Right lobe of liver (tissue), 6 donors: ENCODE data around the gene ZKSCAN2. TPM values are rescaled to one million over a fixed set of nuclear protein-coding genes. Genes with fewer than 3 reads are reported as not detected.

Experiments used
- ATAC-seq, 4 donors: fragments of 200-7000 bp; cut with Tn5 transposase; one replicate each; pipeline ENCODE4 v1.9.1; 2020; ENCODE audit warnings: mild to moderate bottlenecking in 4 of 4, moderate library complexity in 4 of 4
- DNase-seq, 3 donors: peaks; one replicate each; pipeline ENCODE4 v3.0.0-alpha.2; 2020
- H3K27ac ChIP-seq, 3 donors: fragments of 200-600 bp; one replicate each; pipeline ENCODE4 v1.8.0; 2022
- H3K27me3 ChIP-seq, 2 donors: fragments of 200-600 bp; one replicate each; pipeline ENCODE4 v1.8.0; 2022
- H3K36me3 ChIP-seq, 4 donors: fragments of 200-600 bp; sonication (generic) in 1 of 4; one replicate each; pipeline versions ENCODE4 v1.5.1 to v1.8.0; 2017 to 2022; ENCODE audit warnings: control low read depth in 1 of 4
- H3K4me1 ChIP-seq, 4 donors: fragments of 200-600 bp; sonication (generic) in 1 of 4; one replicate each; pipeline versions ENCODE4 v1.5.1 to v1.8.0; 2017 to 2022; ENCODE audit warnings: control low read depth in 1 of 4
- H3K4me3 ChIP-seq, 3 donors: fragments of 200-600 bp; one replicate each; pipeline ENCODE4 v1.8.0; 2022
- H3K9me3 ChIP-seq, 4 donors: fragments of 200-600 bp; sonication (generic) in 1 of 4; one replicate each; pipeline versions ENCODE4 v1.5.1 to v1.8.0; 2017 to 2022; ENCODE audit warnings: control low read depth in 1 of 4
- CTCF ChIP-seq, 4 donors: fragments of 200-600 bp in 3 of 4; fragments of 450-650 bp in 1 of 4; IDR thresholded peaks; one replicate each; pipeline versions ENCODE4 v1.5.1 to v1.8.0; 2016 to 2022; ENCODE audit warnings: antibody characterized with exemption in 4 of 4, mild to moderate bottlenecking in 2 of 4
- POLR2A ChIP-seq: fragments of 450-650 bp; IDR thresholded peaks from one replicate; pipeline ENCODE4 v1.6.1; 2017; ENCODE audit warnings: antibody characterized with exemption, mild to moderate bottlenecking
- WGBS: methylation state at CpG from one replicate; pipeline ENCODE4 v1.1.6; 2018; ENCODE audit warnings: low coverage, low lambda C conversion rate; ENCODE audit not compliant: insufficient coverage; ENCODE audit errors: missing lambda C conversion rate; 5-methylcytosine and 5-hydroxymethylcytosine counted together
- intact Hi-C, 2 donors: fragments of 100-400 bp; cut with DNase I; formaldehyde crosslinking; loops; one replicate each; pipeline versions ENCODE4 v1.11.2 to v1.14.1; 2022
- total RNA-seq, 6 experiments: library from RNA; depleted of rRNA in 2 of 6; stranded (reverse); fragments of >200 nt in 2 of 6; fragmentation: NEBNext Ultra II Directional in 3 of 6; extraction: Animal tissue kit (Norgen Biotek cat#: 25700) in 3 of 6; gene quantifications; one replicate each; pipeline versions ENCODE4 v1.1.0 to v1.2.4, GENCODE V29; 2016 to 2023
- donor health status: DM: no; HTN: yes; CAD: no.
- donor health status: DM: no; HTN: no; CAD: no.
- donor health status: DM: no; HTN: no; CAD: no.
- donor health status: DM: no; HTN: yes; CAD: no.
- donor health status: DM: no; HTN: yes; CAD: no.

The ZKSCAN2 gene
- total RNA-seq, 6 experiments from 2014 or later, result 2.2 to 2.7 (median 2.2) TPM

GRCh38 chr16:25235991-25236390 lies 21.7 kb downstream of the ZKSCAN2 start:
- no peak for ATAC-seq
- DNase-seq, result no peak
- intact Hi-C loops, result no loop called here
- WGBS, result 67% methylated on average over 1 of the region's 3 CpGs
- Histone ChIP-seq H3K27ac (no peak overlapping the region), H3K27me3 (no peaks in the 10 kb centered on the region), H3K36me3 (peaks cover 0 to 11% (median 0%) of the 10 kb centered on the region in 4 donors), H3K9me3 (no peaks in the 10 kb centered on the region), H3K4me3 (no peak overlapping the region), H3K4me1 (no peaks in the 10 kb centered on the region)
- TF ChIP-seq CTCF (IDR thresholded peaks at IDR 0.05), result no peak
- no peak for TF ChIP-seq POLR2A

GRCh38 chr16:25228372-25228771 lies 29.3 kb downstream of the ZKSCAN2 start:
- Histone ChIP-seq H3K4me3 (no peak overlapping the region), H3K27ac (no peak overlapping the region), H3K4me1 (no peaks in the 10 kb centered on the region), H3K27me3 (no peaks in the 10 kb centered on the region), H3K9me3 (no peaks in the 10 kb centered on the region), H3K36me3 (no peaks in the 10 kb centered on the region)
- TF ChIP-seq POLR2A (no peak), CTCF (IDR thresholded peaks at IDR 0.05) (no peak)
- intact Hi-C loops, result loop anchor here in 1 of 2 donors (10.0 kb wide), 1 partner anchor 104 kb away; no protein-coding TSS in a partner anchor
- 98% methylated on average over 4 of the region's 10 CpGs for WGBS
- no peak for DNase-seq
- ATAC-seq, result no peak

- Histone ChIP-seq H3K27me3 (no peaks in the 10 kb centered on the region), H3K4me1 (no peaks in the 10 kb centered on the region), H3K27ac (no peak overlapping the region), H3K4me3 (no peak overlapping the region), H3K9me3 (no peaks in the 10 kb centered on the region), H3K36me3 (no peaks in the 10 kb centered on the region)
- intact Hi-C loops, result loop anchor here in 1 of 2 donors (10.0 kb wide), 1 partner anchor 100 kb away; no protein-coding TSS in a partner anchor
- 70% methylated on average over 6 of the region's 7 CpGs for WGBS
- TF ChIP-seq POLR2A (no peak), CTCF (IDR thresholded peaks at IDR 0.05) (no peak)
- no peak for ATAC-seq
- DNase-seq, result no peak
Measured at GRCh38 chr16:25224731-25225319, 32.8 kb downstream of the ZKSCAN2 start.

GRCh38 chr16:25223964-25224363 lies 33.7 kb downstream of the ZKSCAN2 start:
- no peak for DNase-seq
- TF ChIP-seq CTCF (IDR thresholded peaks at IDR 0.05) (no peak), POLR2A (no peak)
- ATAC-seq, result no peak
- Histone ChIP-seq H3K27ac (no peak overlapping the region), H3K9me3 (no peaks in the 10 kb centered on the region), H3K4me1 (peaks cover 0 to 5% (median 0%) of the 10 kb centered on the region in 4 donors), H3K4me3 (no peak overlapping the region), H3K27me3 (no peaks in the 10 kb centered on the region), H3K36me3 (no peaks in the 10 kb centered on the region)
- intact Hi-C loops, result loop anchor here in 1 of 2 donors (10.0 kb wide), 1 partner anchor 99 kb away; no protein-coding TSS in a partner anchor
- 81% methylated on average over 5 of the region's 6 CpGs for WGBS
